Muscle of leg (tissue), 11 donors: ENCODE measurements around the gene FAM83G. TPM values are rescaled to one million over a fixed set of nuclear protein-coding genes. Genes with fewer than 3 reads are reported as not detected.

Experiments
- DNase-seq: peaks from one replicate; pipeline ENCODE4 v3.0.0; 2013
- H3K27ac ChIP-seq: one replicate; pipeline ENCODE4 v1.5.1; 2013; ENCODE audit warnings: mild to moderate bottlenecking, low read length, control low read depth
- H3K27me3 ChIP-seq: one replicate; pipeline ENCODE4 v1.6.1; 2013; ENCODE audit warnings: low read length; ENCODE audit not compliant: control insufficient read depth, insufficient read depth
- H3K36me3 ChIP-seq: one replicate; pipeline ENCODE4 v1.6.1; 2013; ENCODE audit warnings: low read length; ENCODE audit not compliant: control insufficient read depth, insufficient read depth
- H3K4me1 ChIP-seq: one replicate; pipeline ENCODE4 v1.6.1; 2013; ENCODE audit warnings: low read length; ENCODE audit not compliant: control insufficient read depth, insufficient read depth
- H3K4me3 ChIP-seq: one replicate; pipeline ENCODE4 v1.5.1; 2013; ENCODE audit warnings: low read length, control low read depth
- H3K9me3 ChIP-seq: replicated peaks from 2 replicates; pipeline ENCODE4 v1.6.1; 2013; ENCODE audit warnings: low read depth, low read length; ENCODE audit not compliant: control insufficient read depth
- WGBS: methylation state at CpG from one replicate; pipeline ENCODE4 v1.1.5; 2013; ENCODE audit warnings: missing lambda C conversion rate; ENCODE audit not compliant: insufficient coverage; 5-methylcytosine and 5-hydroxymethylcytosine counted together
- polyA plus RNA-seq, 8 donors: library from polyadenylated mRNA; unstranded; fragments of 120-200 nt; gene quantifications; one replicate each; pipeline versions ENCODE4 v1.2.1 to v1.2.3, GENCODE V29; 2013; ENCODE audit warnings: inconsistent platforms in 1 of 8, low replicate concordance in 1 of 8; ENCODE audit not compliant: insufficient read length in 8 of 8, insufficient read depth in 1 of 8
- total RNA-seq: library from RNA; stranded (reverse); fragments of 120-200 nt; gene quantifications from one replicate; pipeline ENCODE4 v1.2.4, GENCODE V29; 2013

FAM83G gene
- total and polyA plus RNA-seq, 9 donors: 0.11 to 1.4 (median 0.26) TPM

GRCh38 chr17:18970582-18971480 is 33.7 kb downstream of the FAM83G start:
- peaks cover 22% of the 10 kb centered on the region for H3K4me1 ChIP-seq
- no peak for DNase-seq
- no peaks in the 10 kb centered on the region for H3K27me3 ChIP-seq
- H3K9me3 ChIP-seq: no peaks in the 10 kb centered on the region
- 87% methylated on average over 21 of the region's 28 CpGs for WGBS
- no peak overlapping the region for H3K27ac ChIP-seq
- H3K36me3 ChIP-seq: no peaks in the 10 kb centered on the region
- no peak overlapping the region for H3K4me3 ChIP-seq

- H3K36me3 ChIP-seq: no peaks in the 10 kb centered on the region
- no peaks in the 10 kb centered on the region for H3K9me3 ChIP-seq
- no peaks in the 10 kb centered on the region for H3K27me3 ChIP-seq
- H3K27ac ChIP-seq: no peak overlapping the region
- WGBS: 74% methylated on average over 16 of the region's 23 CpGs
- peaks cover 22% of the 10 kb centered on the region for H3K4me1 ChIP-seq
- DNase-seq: no peak
- no peak overlapping the region for H3K4me3 ChIP-seq
Observed at GRCh38 chr17:18968945-18969887, 35.3 kb downstream of the FAM83G start.

- H3K4me3 ChIP-seq: no peak overlapping the region
- peak; percentile 19 for DNase-seq
- 61% methylated on average over 3 of the region's 4 CpGs for WGBS
- no peak overlapping the region for H3K27ac ChIP-seq
- peaks cover 22% of the 10 kb centered on the region for H3K4me1 ChIP-seq
- no peaks in the 10 kb centered on the region for H3K36me3 ChIP-seq
- H3K9me3 ChIP-seq: no peaks in the 10 kb centered on the region
- no peaks in the 10 kb centered on the region for H3K27me3 ChIP-seq
Observed at GRCh38 chr17:18968345-18968744, 36.2 kb downstream of the FAM83G start.

- WGBS: 54% methylated on average over 2 of the region's 4 CpGs
- Histone ChIP-seq H3K36me3 (no peaks in the 10 kb centered on the region), H3K27ac (no peak overlapping the region), H3K4me3 (no peak overlapping the region), H3K27me3 (no peaks in the 10 kb centered on the region), H3K4me1 (peaks cover 22% of the 10 kb centered on the region), H3K9me3 (no peaks in the 10 kb centered on the region)
- no peak for DNase-seq
Observed at GRCh38 chr17:18967916-18968315, 36.6 kb downstream of the FAM83G start.

GRCh38 chr17:18966831-18967624 is 37.5 kb downstream of the FAM83G start:
- 49% methylated on average over 16 of the region's 19 CpGs for WGBS
- Histone ChIP-seq H3K4me3 (no peak overlapping the region), H3K4me1 (peaks cover 22% of the 10 kb centered on the region), H3K27ac (no peak overlapping the region), H3K36me3 (no peaks in the 10 kb centered on the region), H3K27me3 (no peaks in the 10 kb centered on the region), H3K9me3 (no peaks in the 10 kb centered on the region)
- DNase-seq: peak; percentile 43

GRCh38 chr17:18965530-18966236 is 38.9 kb downstream of the FAM83G start:
- no peak for DNase-seq

GRCh38 chr17:18964550-18964949 is 40.0 kb downstream of the FAM83G start:
- no peaks in the 10 kb centered on the region for H3K9me3 ChIP-seq
- no peak overlapping the region for H3K4me3 ChIP-seq
- DNase-seq: no peak
- H3K27me3 ChIP-seq: no peaks in the 10 kb centered on the region
- peaks cover 29% of the 10 kb centered on the region for H3K4me1 ChIP-seq
- no peaks in the 10 kb centered on the region for H3K36me3 ChIP-seq
- H3K27ac ChIP-seq: no peak overlapping the region
- 82% methylated on average over 8 of the region's 9 CpGs for WGBS

More at GRCh38 chr17:18965530-18966236, 38.9 kb downstream of the FAM83G start:
- Histone ChIP-seq H3K27me3 (no peaks in the 10 kb centered on the region), H3K4me3 (no peak overlapping the region), H3K9me3 (no peaks in the 10 kb centered on the region), H3K4me1 (peaks cover 28% of the 10 kb centered on the region), H3K27ac (no peak overlapping the region), H3K36me3 (no peaks in the 10 kb centered on the region)
- WGBS: 74% methylated on average over 9 of the region's 14 CpGs

- peaks cover 27% of the 10 kb centered on the region for H3K4me1 ChIP-seq
- H3K27ac ChIP-seq: no peak overlapping the region
- no peaks in the 10 kb centered on the region for H3K9me3 ChIP-seq
- H3K4me3 ChIP-seq: no peak overlapping the region
- H3K36me3 ChIP-seq: no peaks in the 10 kb centered on the region
- no peaks in the 10 kb centered on the region for H3K27me3 ChIP-seq
- no peak for DNase-seq
- 80% methylated on average over 6 of the region's 9 CpGs for WGBS
Observed at GRCh38 chr17:18964018-18964351, 40.6 kb downstream of the FAM83G start.
